CD4-positive, alpha-beta memory T cell (primary cell): ENCODE measurements around the gene BBS2. TPM values are rescaled to one million over a fixed set of nuclear protein-coding genes. Genes with fewer than 3 reads are reported as not detected.
A peak's percentile ranks its signal among the peaks of the same experiment; 100 is the strongest.

Source experiments
- CTCF ChIA-PET: fragments of 350-600 bp; sonication (Branson Sonifier 250); formaldehyde crosslinking; loops from one replicate; lab custom pipeline; 2021; ENCODE audit warnings: inconsistent platforms; ENCODE audit not compliant: partially characterized antibody; lab: Charles Lee
- POLR2A ChIA-PET: fragments of 350-600 bp; sonication (Branson Sonifier 250); formaldehyde crosslinking; loops from one replicate; lab custom pipeline; 2021; ENCODE audit not compliant: partially characterized antibody; lab: Charles Lee
- DNase-seq, 5 donors: peaks; one replicate each; pipeline versions ENCODE4 v3.0.0 to v3.0.0-alpha.2; 2020 to 2022; ENCODE audit warnings: mixed read lengths in 1 of 5
- H3K27ac ChIP-seq: one replicate; pipeline ENCODE4 v1.7.0; 2013; ENCODE audit warnings: low read depth, low read length
- H3K27me3 ChIP-seq: 2 replicates; pipeline ENCODE4 v1.7.0; 2013; ENCODE audit warnings: mild to moderate bottlenecking, low read length, moderate library complexity; ENCODE audit not compliant: insufficient read depth
- H3K36me3 ChIP-seq: 2 replicates; pipeline ENCODE4 v1.7.0; 2013; ENCODE audit warnings: mild to moderate bottlenecking, low read length, moderate library complexity; ENCODE audit not compliant: insufficient read depth
- H3K4me1 ChIP-seq: 2 replicates; pipeline ENCODE4 v1.7.0; 2013; ENCODE audit warnings: mild to moderate bottlenecking, low read length, moderate library complexity; ENCODE audit not compliant: insufficient read depth
- H3K4me3 ChIP-seq, 2 donors: one replicate each; pipeline ENCODE4 v1.7.0; 2013; ENCODE audit warnings: low read length in 2 of 2, mild to moderate bottlenecking in 1 of 2
- H3K9me3 ChIP-seq, 2 donors: one replicate each; pipeline ENCODE4 v1.7.0; 2013; ENCODE audit warnings: low read length in 2 of 2, control low read depth in 1 of 2; ENCODE audit not compliant: control insufficient read depth in 1 of 2
- H3K27ac Mint-ChIP-seq, 7 donors: one replicate each; pipeline ENCODE4 v1.8.0; 2020 to 2021; ENCODE audit warnings: mixed read lengths in 7 of 7, mild to moderate bottlenecking in 6 of 7, inconsistent platforms in 3 of 7, moderate library complexity in 3 of 7
- H3K27me3 Mint-ChIP-seq, 2 donors: one replicate each; pipeline ENCODE4 v1.8.0; 2020 to 2021; ENCODE audit warnings: mixed read lengths in 2 of 2
- H3K36me3 Mint-ChIP-seq, 2 donors: one replicate each; pipeline ENCODE4 v1.8.0; 2020 to 2021; ENCODE audit warnings: mixed read lengths in 2 of 2, inconsistent platforms in 1 of 2, mild to moderate bottlenecking in 1 of 2
- H3K4me1 Mint-ChIP-seq, 4 donors: one replicate each; pipeline ENCODE4 v1.8.0; 2020 to 2021; ENCODE audit warnings: mixed read lengths in 4 of 4, mild to moderate bottlenecking in 1 of 4
- H3K4me3 Mint-ChIP-seq, 8 donors: one replicate each; pipeline ENCODE4 v1.8.0; 2020 to 2021; ENCODE audit warnings: mixed read lengths in 8 of 8, mild to moderate bottlenecking in 7 of 8, moderate library complexity in 6 of 8, inconsistent platforms in 3 of 8
- H3K9me3 Mint-ChIP-seq, 8 donors: one replicate each; pipeline ENCODE4 v1.8.0; 2020 to 2021; ENCODE audit warnings: mixed read lengths in 8 of 8, mild to moderate bottlenecking in 5 of 8, inconsistent platforms in 3 of 8, moderate library complexity in 1 of 8
- intact Hi-C: fragments of 100-400 bp; cut with micrococcal nuclease; formaldehyde crosslinking; loops from one replicate; pipeline ENCODE4 v1.15.1; 2023
- polyA plus RNA-seq, 2 donors: library from polyadenylated mRNA; unstranded; fragments of 300-500 nt; fragmentation: Illumina TruSeq; gene quantifications; one replicate each; pipeline ENCODE4 v1.2.3, GENCODE V29; 2021
- total RNA-seq, 2 experiments: library from RNA; stranded (reverse); gene quantifications; one replicate each; pipeline ENCODE4 v1.2.3, GENCODE V29; 2021

The BBS2 gene
- total and polyA plus RNA-seq, 4 experiments from 2014 or later = 36.6 to 96.0 (median 67.5) TPM

DNA sequence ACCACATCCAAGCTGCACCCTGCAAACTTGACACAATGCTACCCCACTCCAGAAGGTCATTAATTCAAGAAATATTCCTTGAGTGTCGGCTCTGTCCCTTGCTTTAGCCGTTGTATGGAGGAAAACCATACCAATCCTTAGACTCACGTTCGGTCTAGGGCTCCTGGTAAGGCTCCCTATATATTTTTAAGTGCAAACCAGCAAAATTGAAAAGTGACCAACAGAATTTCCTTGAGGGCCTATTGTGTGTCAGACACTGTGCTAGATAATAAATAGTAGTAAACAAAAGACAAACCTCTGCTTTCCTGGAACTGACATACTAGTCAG, 390 bp upstream of the BBS2 start:
- intact Hi-C loops = loop anchor here (1.0 kb wide), 1 partner anchor 69 kb away; the partner anchor contains the start of genes NUDT21 and OGFOD1
- CTCF ChIA-PET = interaction anchor here (0.6 to 1.6 kb wide), 2 partner anchors 182 to 226 kb away, joined by 4 to 7 read pairs; no protein-coding TSS in a partner anchor
- peaks cover 32 to 53% (median 39%) of the 10 kb centered on the region in 4 donors for H3K4me1 Mint-ChIP-seq

DNA sequence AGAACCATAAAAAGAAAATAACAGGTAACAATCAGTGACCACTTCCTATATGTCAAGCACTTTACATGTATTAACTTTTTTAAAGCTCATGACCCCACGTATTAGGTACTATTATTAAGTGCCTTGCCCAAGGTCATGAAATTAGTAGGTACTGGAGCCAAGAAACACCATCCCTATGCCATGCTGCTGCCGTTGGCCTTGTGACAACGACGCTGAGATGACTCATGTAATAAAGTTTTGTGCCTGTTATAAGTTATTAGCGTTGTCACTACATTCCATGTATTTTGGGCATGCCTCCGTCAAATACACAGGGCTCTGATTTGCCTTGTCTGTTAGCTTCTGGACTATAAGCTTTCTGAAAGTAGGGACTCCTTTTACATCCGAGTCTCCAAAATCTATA, 1.4 kb downstream of the BBS2 start:
- POLR2A ChIA-PET = interaction anchor here (0.8 to 1.6 kb wide), 3 partner anchors 58 to 183 kb away, joined by 3 to 4 read pairs (median 4); no protein-coding TSS in a partner anchor
- CTCF ChIA-PET = interaction anchor here (0.8 to 2.9 kb wide), 5 partner anchors 11 to 184 kb away, joined by 3 to 12 read pairs (median 5); no protein-coding TSS in a partner anchor
- no peak overlapping the region for H3K27ac ChIP-seq
- peaks cover 37% of the 10 kb centered on the region for H3K4me1 ChIP-seq
- intact Hi-C loops = no loop called here
- H3K4me1 Mint-ChIP-seq = peaks cover 44 to 69% (median 54%) of the 10 kb centered on the region in 4 donors
- H3K27me3 Mint-ChIP-seq = no peaks in the 10 kb centered on the region
- H3K27me3 ChIP-seq = no peaks in the 10 kb centered on the region
- peak overlapping the region; percentile 86 to 90 (median 88) for H3K4me3 Mint-ChIP-seq
- peaks cover 0 to 4% (median 0%) of the 10 kb centered on the region in 8 donors for H3K9me3 Mint-ChIP-seq
- peaks cover 0 to 3% of the 10 kb centered on the region in 2 donors for H3K36me3 Mint-ChIP-seq
- no peaks in the 10 kb centered on the region for H3K9me3 ChIP-seq
- no peak for DNase-seq
- peak overlapping the region in 6 of 7 donors; percentile 25 to 89 (median 66) for H3K27ac Mint-ChIP-seq
- H3K4me3 ChIP-seq = no peak overlapping the region
- H3K36me3 ChIP-seq = no peaks in the 10 kb centered on the region

More for the DNA sequence above, 390 bp upstream of the BBS2 start:
- Mint-ChIP-seq H3K27ac (peak overlapping the region; percentile 82 to 93 (median 92)), H3K4me3 (peak overlapping the region; percentile 86 to 90 (median 88)), H3K27me3 (no peaks in the 10 kb centered on the region), H3K36me3 (no peaks in the 10 kb centered on the region), H3K9me3 (peaks cover 0 to 4% (median 0%) of the 10 kb centered on the region in 8 donors)
- no peak for DNase-seq
- Histone ChIP-seq H3K9me3 (no peaks in the 10 kb centered on the region), H3K36me3 (no peaks in the 10 kb centered on the region), H3K4me3 (peak overlapping the region in 1 of 2 donors; percentile 93), H3K27ac (peak overlapping the region; percentile 73), H3K27me3 (no peaks in the 10 kb centered on the region), H3K4me1 (peaks cover 37% of the 10 kb centered on the region)
- POLR2A ChIA-PET = interaction anchor here (0.6 to 1.8 kb wide), 8 partner anchors 9 to 411 kb away, joined by 3 to 11 read pairs (median 4); partner anchors contain the start of genes MT2A, NUDT21 and OGFOD1

DNA sequence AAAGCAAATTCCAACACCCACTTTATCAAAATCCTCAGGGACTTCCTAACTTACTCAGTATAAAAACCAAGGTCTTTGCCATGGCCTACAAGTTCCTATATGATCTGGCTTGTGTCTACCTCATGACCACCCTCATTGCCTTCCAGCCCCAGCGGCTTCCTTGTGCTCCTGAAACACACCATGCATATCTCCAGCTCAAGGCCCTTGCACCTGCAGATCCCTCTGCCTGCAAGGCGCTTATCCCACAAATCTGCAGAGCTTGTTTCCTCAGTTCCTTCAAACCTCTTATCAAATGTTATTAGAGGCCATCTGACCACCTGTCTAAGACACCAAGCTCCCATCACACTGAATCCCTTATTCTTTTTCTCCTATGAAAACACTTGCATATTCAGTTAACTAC, 2.6 kb downstream of the BBS2 start:
- Histone ChIP-seq H3K4me1 (peaks cover 37% of the 10 kb centered on the region), H3K4me3 (no peak overlapping the region), H3K9me3 (no peaks in the 10 kb centered on the region), H3K27ac (no peak overlapping the region), H3K27me3 (no peaks in the 10 kb centered on the region), H3K36me3 (peaks cover 11% of the 10 kb centered on the region)
- Mint-ChIP-seq H3K27me3 (no peaks in the 10 kb centered on the region), H3K27ac (peak overlapping the region in 6 of 7 donors; percentile 17 to 82 (median 62)), H3K36me3 (peaks cover 3 to 5% of the 10 kb centered on the region in 2 donors), H3K4me3 (peak overlapping the region in 3 of 8 donors; percentile 24 to 39 (median 39)), H3K4me1 (peaks cover 48 to 69% (median 59%) of the 10 kb centered on the region in 4 donors), H3K9me3 (peaks cover 0 to 2% (median 0%) of the 10 kb centered on the region in 8 donors)
- CTCF ChIA-PET = interaction anchor here (1.3 to 2.9 kb wide), 5 partner anchors 10 to 184 kb away, joined by 3 to 12 read pairs (median 8); no protein-coding TSS in a partner anchor
- intact Hi-C loops = no loop called here
- POLR2A ChIA-PET = interaction anchor here (0.6 to 1.6 kb wide), 4 partner anchors 59 to 184 kb away, joined by 3 to 4 read pairs (median 3); partner anchors contain the start of genes MT2A, NUDT21 and OGFOD1
- no peak for DNase-seq

DNA sequence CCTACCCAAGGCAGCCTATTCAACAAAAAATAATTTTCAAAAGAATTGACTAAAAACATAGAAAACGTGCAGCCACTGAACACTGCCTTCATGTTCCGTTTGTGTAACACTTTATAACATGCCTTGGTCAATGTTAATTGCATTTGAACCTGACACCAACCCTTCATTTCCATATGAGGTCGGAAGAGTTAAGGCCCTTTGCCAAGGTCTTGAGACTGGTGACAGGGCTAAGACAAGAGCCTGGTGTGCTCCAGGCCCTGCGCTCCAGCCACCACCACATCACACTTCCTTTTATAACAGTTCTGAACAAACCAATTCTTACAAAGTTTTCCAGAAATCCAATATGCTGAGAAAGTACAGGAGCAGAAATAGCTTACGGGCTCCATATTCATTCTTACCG, 4.2 kb downstream of the BBS2 start:
- Mint-ChIP-seq H3K36me3 (peaks cover 16% of the 10 kb centered on the region in 2 donors), H3K4me1 (peaks cover 49 to 68% (median 58%) of the 10 kb centered on the region in 4 donors), H3K27me3 (no peaks in the 10 kb centered on the region), H3K27ac (peak overlapping the region in 3 of 7 donors; percentile 7 to 43 (median 23)), H3K4me3 (peak overlapping the region in 1 of 8 donors; percentile 36), H3K9me3 (peaks cover 0 to 2% (median 0%) of the 10 kb centered on the region in 8 donors)
- H3K4me3 ChIP-seq = no peak overlapping the region
- peaks cover 19% of the 10 kb centered on the region for H3K36me3 ChIP-seq
- H3K27me3 ChIP-seq = no peaks in the 10 kb centered on the region
- H3K9me3 ChIP-seq = no peaks in the 10 kb centered on the region
- no peak overlapping the region for H3K27ac ChIP-seq
- POLR2A ChIA-PET = interaction anchor here (0.6 kb wide), 1 partner anchor 65 kb away, joined by 3 read pairs; the partner anchor contains the start of genes NUDT21 and OGFOD1
- intact Hi-C loops = no loop called here
- no peak for DNase-seq
- peaks cover 32% of the 10 kb centered on the region for H3K4me1 ChIP-seq
- CTCF ChIA-PET = interaction anchor here (1.5 to 2.9 kb wide), 4 partner anchors 9 to 186 kb away, joined by 4 to 12 read pairs (median 10); no protein-coding TSS in a partner anchor

DNA sequence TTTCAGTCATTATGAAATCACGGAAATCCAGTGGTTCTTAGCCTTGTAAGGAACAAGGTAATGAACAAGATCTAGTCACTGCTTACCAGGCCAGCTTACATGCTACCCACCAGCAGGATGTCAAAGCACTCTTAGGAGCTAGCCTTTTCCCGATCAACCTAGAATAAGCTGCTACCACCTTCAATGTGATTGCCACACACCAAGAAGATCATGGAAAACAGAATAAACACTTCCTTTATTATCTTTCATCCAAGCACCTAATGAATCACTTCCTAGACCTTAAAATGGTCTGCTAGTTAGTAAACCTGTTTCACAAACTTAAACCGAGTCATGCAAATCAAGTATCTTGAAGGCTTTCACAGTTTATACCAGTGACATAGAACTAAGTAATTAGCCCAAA, 5.0 kb downstream of the BBS2 start:
- peaks cover 43 to 61% (median 51%) of the 10 kb centered on the region in 4 donors for H3K4me1 Mint-ChIP-seq
- ChIA-PET CTCF (interaction anchor here (0.7 to 3.0 kb wide), 9 partner anchors 13 to 194 kb away, joined by 3 to 50 read pairs (median 4); no protein-coding TSS in a partner anchor), POLR2A (interaction anchor here (2.4 kb wide), 1 partner anchor 187 kb away, joined by 10 read pairs; no protein-coding TSS in a partner anchor)
- intact Hi-C loops = loop anchor here (1.0 kb wide), 3 partner anchors 62 to 187 kb away; no protein-coding TSS in a partner anchor
- Histone ChIP-seq H3K27me3 (no peaks in the 10 kb centered on the region), H3K27ac (no peak overlapping the region), H3K9me3 (no peaks in the 10 kb centered on the region), H3K4me3 (no peak overlapping the region), H3K36me3 (peaks cover 26% of the 10 kb centered on the region), H3K4me1 (peaks cover 25% of the 10 kb centered on the region)
- H3K9me3 Mint-ChIP-seq = no peaks in the 10 kb centered on the region
- H3K36me3 Mint-ChIP-seq = peaks cover 24 to 25% of the 10 kb centered on the region in 2 donors
- H3K27me3 Mint-ChIP-seq = no peaks in the 10 kb centered on the region
- peak overlapping the region in 3 of 7 donors; percentile 5 to 32 (median 5) for H3K27ac Mint-ChIP-seq
- DNase-seq = no peak
- H3K4me3 Mint-ChIP-seq = no peak overlapping the region

DNA sequence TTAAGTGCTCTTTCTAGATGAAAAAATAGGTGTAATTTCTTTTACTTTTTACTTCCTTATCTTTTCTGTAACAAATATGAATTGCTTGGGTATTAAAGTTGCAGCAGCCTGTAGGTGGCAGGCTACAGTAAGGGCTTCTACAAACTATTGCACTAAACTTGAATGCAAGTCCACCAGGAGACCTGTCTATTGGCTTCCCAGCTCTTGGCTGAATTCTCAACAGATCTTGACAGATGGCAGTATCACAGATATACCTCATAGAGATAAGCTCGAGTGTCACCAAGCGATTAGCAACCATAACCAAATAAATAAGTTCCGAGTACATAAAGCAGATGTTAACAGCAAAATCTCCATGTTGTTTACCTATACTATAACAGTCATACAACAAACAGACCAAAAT, 5.9 kb downstream of the BBS2 start:
- POLR2A ChIA-PET = interaction anchor here (2.4 kb wide), 1 partner anchor 188 kb away, joined by 10 read pairs; no protein-coding TSS in a partner anchor
- Histone ChIP-seq H3K4me1 (peaks cover 21% of the 10 kb centered on the region), H3K9me3 (no peaks in the 10 kb centered on the region), H3K4me3 (no peak overlapping the region), H3K27me3 (no peaks in the 10 kb centered on the region), H3K27ac (no peak overlapping the region), H3K36me3 (peaks cover 32% of the 10 kb centered on the region)
- H3K36me3 Mint-ChIP-seq = peaks cover 27 to 30% of the 10 kb centered on the region in 2 donors
- intact Hi-C loops = loop anchor here (1.0 kb wide), 3 partner anchors 63 to 188 kb away; no protein-coding TSS in a partner anchor
- DNase-seq = peak; percentile 40 to 69 (median 53)
- H3K4me3 Mint-ChIP-seq = peak overlapping the region in 1 of 8 donors; percentile 1
- H3K4me1 Mint-ChIP-seq = peaks cover 41 to 61% (median 46%) of the 10 kb centered on the region in 4 donors
- H3K9me3 Mint-ChIP-seq = no peaks in the 10 kb centered on the region
- CTCF ChIA-PET = interaction anchor here (0.7 to 3.0 kb wide), 12 partner anchors 12 to 195 kb away, joined by 3 to 50 read pairs (median 4); no protein-coding TSS in a partner anchor
- H3K27me3 Mint-ChIP-seq = no peaks in the 10 kb centered on the region
- H3K27ac Mint-ChIP-seq = peak overlapping the region in 2 of 7 donors; percentile 2 to 9
